Stimulated activated CD4-positive, alpha-beta T cell treated with anti-CD3 and anti-CD28 coated beads, Interleukin-2, amount 100 ng/mL, for 24 hours (primary cell): Measurements from ENCODE around the gene POLR3H.
"Not testable (repeated sequence)": the region's sequence is repeated elsewhere in the genome, so short reads cannot be mapped to it uniquely, and the experiment has no call there.

ENCODE experiments used
- DNase-seq, 2 donors: peaks; one replicate each; pipeline ENCODE4 v3.0.0-alpha.2; 2020

The POLR3H gene, protein sequence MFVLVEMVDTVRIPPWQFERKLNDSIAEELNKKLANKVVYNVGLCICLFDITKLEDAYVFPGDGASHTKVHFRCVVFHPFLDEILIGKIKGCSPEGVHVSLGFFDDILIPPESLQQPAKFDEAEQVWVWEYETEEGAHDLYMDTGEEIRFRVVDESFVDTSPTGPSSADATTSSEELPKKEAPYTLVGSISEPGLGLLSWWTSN

GRCh38 chr22:41543854-41544670 lies at the start of gene POLR3H:
POLR3H (minus strand) TSS chr22:41544470; CDS start chr22:41544101, 369 bp downstream.
- DNase-seq: peak; percentile 98 to 99

- DNase-seq: not testable (repeated sequence)
Observed at GRCh38 chr22:41593336-41593960, 49.2 kb upstream of the POLR3H start.

GRCh38 chr22:41589391-41590241 lies 45.3 kb upstream of the POLR3H start, which contains the start of gene PMM1:
PMM1 (minus strand) TSS chr22:41589840; CDS start chr22:41589805, 35 bp downstream.
- peak; percentile 100 for DNase-seq

GRCh38 chr22:41587347-41587723 lies 43.1 kb upstream of the POLR3H start:
- no peak for DNase-seq

- no peak for DNase-seq
Observed at GRCh38 chr22:41585898-41586297, 41.6 kb upstream of the POLR3H start.

GRCh38 chr22:41584881-41585280 lies 40.6 kb upstream of the POLR3H start:
- no peak for DNase-seq

DNA sequence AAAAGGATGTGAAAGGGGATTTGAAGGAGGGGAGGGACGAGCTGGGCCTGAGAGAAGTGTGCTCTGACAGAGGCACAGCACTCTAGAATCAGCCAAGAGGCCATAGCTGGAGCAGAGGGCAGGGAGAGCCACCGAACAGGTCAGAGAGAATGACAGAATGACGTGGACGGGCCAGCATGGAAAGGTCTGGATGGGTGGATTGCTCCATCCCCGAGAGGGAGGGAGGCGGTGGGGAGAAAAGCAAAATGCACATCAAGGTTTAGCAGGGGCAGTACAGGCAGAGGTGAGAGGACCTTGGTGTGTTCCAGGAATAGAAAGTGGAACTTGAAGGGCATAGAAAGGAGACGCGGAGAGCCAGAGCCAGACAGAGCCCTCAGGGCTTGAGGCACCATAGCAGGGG lies 38.4 kb upstream of the POLR3H start:
- DNase-seq: no peak

GRCh38 chr22:41579997-41580355 lies 35.7 kb upstream of the POLR3H start:
- DNase-seq: no peak

DNA sequence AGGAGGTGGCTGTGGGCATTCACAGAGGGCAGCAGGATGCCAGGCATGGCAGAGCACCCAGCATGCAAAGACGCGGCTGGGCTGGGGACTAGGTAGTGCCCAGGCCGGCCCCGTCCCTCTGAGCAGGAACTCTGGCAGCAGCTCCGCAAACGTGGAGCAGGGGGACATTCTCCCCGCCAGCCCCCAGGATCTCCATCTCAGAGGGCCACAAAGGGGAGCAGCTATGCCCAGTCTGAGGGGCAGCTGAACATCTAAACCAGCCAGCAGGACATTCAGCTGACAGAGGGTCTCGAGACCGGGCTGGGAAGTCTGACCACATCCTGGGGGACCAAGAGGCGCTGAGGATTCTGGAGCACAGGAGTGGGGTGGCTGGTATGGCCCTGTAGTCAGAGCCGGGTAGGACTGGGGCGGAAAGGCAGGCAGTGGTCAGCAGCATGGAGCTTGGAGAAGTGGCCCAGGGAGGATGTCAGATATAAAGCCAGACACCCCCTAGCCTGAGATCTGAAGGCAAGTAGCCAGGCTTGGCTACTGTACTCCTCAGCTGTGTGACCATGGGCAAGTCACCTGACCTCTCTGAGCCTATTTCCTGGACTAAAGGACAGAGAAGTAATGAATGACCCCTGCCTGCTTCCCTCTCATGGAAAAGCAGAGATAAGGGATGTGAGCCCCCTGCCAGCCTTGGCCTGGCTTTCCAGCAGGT lies 35.2 kb upstream of the POLR3H start:
- no peak for DNase-seq

GRCh38 chr22:41578818-41579217 lies 34.5 kb upstream of the POLR3H start:
- no peak for DNase-seq

GRCh38 chr22:41578114-41578513 lies 33.8 kb upstream of the POLR3H start:
- DNase-seq: no peak

- DNase-seq: peak in 1 of 2 donors; percentile 40
Observed at GRCh38 chr22:41576877-41577276, 32.6 kb upstream of the POLR3H start.

DNA sequence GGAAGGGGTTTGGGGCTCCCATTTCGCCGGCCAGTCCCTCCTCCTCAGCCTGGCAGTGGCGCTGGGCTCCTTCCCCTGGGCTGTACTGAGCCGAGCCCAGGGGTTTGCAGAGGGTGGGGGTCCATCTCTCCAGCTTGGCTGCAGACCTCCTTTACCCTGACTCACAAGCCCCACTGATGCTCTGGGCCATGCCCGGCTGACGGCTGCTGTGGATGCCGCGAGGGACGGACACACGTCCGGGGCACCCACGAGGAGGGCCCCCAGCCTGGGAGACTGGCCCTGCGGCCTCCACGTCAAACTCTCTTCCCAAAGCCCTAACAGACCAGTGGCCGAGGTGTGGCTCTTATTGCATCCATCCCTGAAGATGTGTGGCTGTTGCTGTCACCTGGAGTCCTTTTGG lies 31.3 kb upstream of the POLR3H start:
- no peak for DNase-seq

DNA sequence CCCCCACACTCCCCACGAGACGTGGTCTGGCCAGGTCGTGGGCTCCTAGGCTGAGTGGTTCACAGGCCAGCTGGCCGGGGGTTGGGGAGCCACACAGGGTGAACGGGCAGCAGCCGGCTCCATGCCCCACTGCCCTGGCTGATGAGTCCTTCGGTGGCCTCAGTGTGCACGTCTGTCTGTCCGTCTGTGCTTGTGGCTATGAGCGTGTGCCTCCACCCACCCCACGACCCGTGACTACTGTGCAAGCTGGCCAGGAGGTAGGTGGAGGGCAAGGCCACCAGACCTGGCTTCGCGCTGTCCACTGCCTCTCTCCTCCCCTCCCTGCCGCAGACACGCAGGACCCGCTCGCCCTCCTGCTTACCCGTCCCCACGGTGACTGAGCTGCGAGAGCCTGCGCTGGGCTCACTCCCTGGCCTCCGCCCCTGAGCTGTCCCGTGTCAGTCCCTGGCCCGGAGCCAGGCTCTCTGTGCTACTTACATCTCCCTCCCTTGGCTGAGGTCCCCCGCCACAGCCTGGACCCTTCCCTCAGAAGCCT lies 30.6 kb upstream of the POLR3H start:
- no peak for DNase-seq

DNA sequence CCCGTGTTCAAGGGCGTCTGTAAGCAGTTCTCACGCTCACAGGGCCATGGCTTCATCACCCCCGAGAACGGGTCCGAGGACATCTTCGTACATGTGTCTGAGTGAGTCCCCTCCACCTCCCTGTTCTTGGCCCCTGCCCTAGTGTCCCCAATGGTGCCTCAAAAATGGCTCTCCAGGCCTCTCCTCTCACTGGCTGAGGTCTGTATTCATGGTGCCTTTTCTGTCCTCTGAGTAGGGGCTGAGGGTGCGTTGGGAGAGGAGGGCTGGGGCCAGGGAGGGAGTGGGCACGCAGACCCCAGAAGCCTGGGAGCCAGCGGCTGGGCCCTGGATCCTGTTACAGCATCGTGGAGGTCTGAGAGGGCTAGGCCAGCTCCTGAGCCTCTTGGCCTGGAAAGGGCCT lies 29.4 kb upstream of the POLR3H start:
- DNase-seq: no peak

- DNase-seq: not testable (repeated sequence)
Observed at GRCh38 chr22:41572305-41572704, 28.0 kb upstream of the POLR3H start.

DNA sequence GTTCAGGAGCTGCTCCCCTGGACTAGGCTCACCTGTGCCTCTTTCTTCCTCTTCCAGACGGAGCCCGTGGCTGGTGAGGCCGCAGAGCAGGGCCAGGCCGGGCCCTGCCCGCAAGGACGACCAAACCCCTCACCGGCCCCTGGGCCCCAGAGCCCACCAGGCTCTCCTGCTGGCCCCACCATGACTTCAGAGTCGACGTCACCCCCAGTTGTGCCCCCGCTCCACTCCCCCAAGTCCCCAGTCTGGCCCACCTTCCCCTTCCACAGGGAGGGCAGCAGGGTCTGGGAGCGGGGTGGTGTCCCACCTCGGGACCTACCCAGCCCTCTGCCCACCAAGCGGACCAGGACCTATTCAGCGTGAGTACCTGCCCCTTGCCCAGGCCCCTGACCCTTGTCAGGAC lies 27.5 kb upstream of the POLR3H start:
- no peak for DNase-seq

DNA sequence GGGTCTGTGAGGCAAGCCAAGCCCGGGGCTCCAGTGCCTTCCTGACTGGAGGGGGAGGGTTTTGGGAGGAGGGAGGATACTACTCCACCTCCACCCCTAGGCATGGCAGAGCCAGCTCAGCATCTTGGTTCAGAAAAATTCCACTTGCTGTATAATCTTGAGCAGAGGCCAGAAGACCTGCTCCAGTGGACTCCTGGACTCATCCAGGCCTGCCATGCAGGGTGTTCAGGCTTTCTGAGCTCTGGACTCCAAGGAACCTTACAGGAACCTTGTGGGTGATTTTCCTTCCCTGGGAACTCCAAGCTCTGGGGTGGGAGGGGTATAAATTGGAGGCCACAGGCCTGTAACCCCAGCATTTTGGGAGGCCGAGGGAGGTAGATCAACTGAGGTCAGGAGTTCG lies 26.0 kb upstream of the POLR3H start:
- no peak for DNase-seq

- no peak for DNase-seq
Observed at GRCh38 chr22:41568811-41569210, 24.5 kb upstream of the POLR3H start.

- DNase-seq: no peak
Observed at GRCh38 chr22:41567512-41567768, 23.2 kb upstream of the POLR3H start.

DNA sequence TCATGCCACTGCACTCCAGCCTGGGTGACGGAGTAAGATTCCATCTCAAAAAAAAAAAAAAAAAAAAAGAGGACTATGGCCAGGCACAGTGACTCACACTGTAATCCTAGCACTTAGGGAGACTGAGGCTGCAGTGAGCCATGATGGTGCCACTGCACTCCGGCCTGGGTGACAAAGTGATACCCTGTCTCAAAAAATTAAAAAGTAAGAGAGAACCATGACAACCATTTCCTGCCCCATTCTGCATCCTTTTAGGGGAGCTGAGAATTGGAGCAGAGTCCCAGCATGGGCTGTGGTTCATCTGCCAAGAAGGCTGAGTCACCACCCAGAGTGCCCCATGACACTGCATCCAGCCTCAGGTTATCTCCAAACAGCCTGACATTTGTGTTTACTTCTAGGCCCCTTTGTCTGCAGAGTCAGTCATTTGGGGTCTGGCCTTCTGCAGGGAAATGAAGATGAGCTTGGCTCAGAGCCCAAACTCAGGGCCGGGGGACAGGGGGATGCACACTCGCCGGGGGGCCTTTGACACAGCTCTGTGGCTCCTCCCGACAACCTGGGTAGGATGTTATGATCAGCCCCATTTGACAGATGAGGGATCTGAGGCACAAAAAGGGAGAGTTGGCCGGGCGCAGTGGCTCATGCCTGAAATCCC lies 21.3 kb upstream of the POLR3H start:
- DNase-seq: peak in 1 of 2 donors; percentile 24

DNA sequence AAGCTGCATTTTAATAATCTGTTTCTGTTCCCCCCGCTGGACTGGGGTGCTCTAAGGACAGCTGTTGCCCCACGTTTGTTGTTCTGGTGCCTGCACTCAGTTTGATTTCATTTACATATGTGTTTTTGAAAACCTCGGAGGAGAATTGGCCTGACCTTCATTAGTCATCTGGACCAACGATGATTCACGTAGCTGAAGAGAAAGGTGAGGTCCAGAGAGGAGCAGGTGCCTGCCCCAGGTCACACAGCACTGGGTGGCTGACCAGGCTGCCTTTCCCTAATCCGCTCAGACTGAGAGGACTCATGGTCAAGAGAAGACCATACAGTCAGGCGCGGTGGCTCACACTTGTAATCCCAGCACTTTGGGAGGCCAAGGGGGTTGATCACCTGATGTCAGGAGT lies 20.3 kb upstream of the POLR3H start:
- DNase-seq: no peak
